IPS-18a (cell line): Measurements from ENCODE around the gene SLC6A8.
"Not testable (repeated sequence)": the region's sequence is repeated elsewhere in the genome, so short reads cannot be mapped to it uniquely, and the experiment has no call there.

Experiments
- H3K27ac ChIP-seq: one replicate; pipeline ENCODE4 v1.5.1; 2013; ENCODE audit warnings: low read length
- H3K27me3 ChIP-seq: one replicate; pipeline ENCODE4 v1.6.1; 2013; ENCODE audit warnings: mild to moderate bottlenecking, low read length; ENCODE audit not compliant: control insufficient read depth, insufficient read depth
- H3K36me3 ChIP-seq: one replicate; pipeline ENCODE4 v1.6.1; 2013; ENCODE audit warnings: low read depth, low read length; ENCODE audit not compliant: control insufficient read depth
- H3K4me1 ChIP-seq: one replicate; pipeline ENCODE4 v1.6.1; 2013; ENCODE audit warnings: low read depth, low read length; ENCODE audit not compliant: control insufficient read depth
- H3K4me3 ChIP-seq: one replicate; pipeline ENCODE4 v1.5.1; 2013; ENCODE audit warnings: low read length
- H3K9ac ChIP-seq: one replicate; pipeline ENCODE4 v1.6.1; 2013; ENCODE audit warnings: mild to moderate bottlenecking, low read length, moderate library complexity
- H3K9me3 ChIP-seq: one replicate; pipeline ENCODE4 v1.6.1; 2013; ENCODE audit warnings: low read depth, low read length; ENCODE audit not compliant: control insufficient read depth

Gene SLC6A8

GRCh38 chrX:153692611-153693156 lies 5.0 kb downstream of the SLC6A8 start:
- H3K9ac ChIP-seq: no peak overlapping the region
- no peaks in the 10 kb centered on the region for H3K4me1 ChIP-seq
- no peak overlapping the region for H3K27ac ChIP-seq
- H3K9me3 ChIP-seq: no peaks in the 10 kb centered on the region
- H3K36me3 ChIP-seq: no peaks in the 10 kb centered on the region
- H3K27me3 ChIP-seq: no peaks in the 10 kb centered on the region
- H3K4me3 ChIP-seq: no peak overlapping the region

GRCh38 chrX:153693216-153694086 lies 5.7 kb downstream of the SLC6A8 start:
- no peak overlapping the region for H3K27ac ChIP-seq
- H3K4me3 ChIP-seq: no peak overlapping the region
- no peaks in the 10 kb centered on the region for H3K27me3 ChIP-seq
- H3K4me1 ChIP-seq: no peaks in the 10 kb centered on the region
- no peaks in the 10 kb centered on the region for H3K9me3 ChIP-seq
- H3K36me3 ChIP-seq: no peaks in the 10 kb centered on the region
- H3K9ac ChIP-seq: no peak overlapping the region

GRCh38 chrX:153694256-153694655 lies 6.5 kb downstream of the SLC6A8 start:
- not testable (repeated sequence) for H3K27ac ChIP-seq, H3K27me3 ChIP-seq, H3K9me3 ChIP-seq, H3K4me3 ChIP-seq, H3K36me3 ChIP-seq, H3K4me1 ChIP-seq, H3K9ac ChIP-seq

- no peak overlapping the region for H3K4me3 ChIP-seq
- H3K36me3 ChIP-seq: no peaks in the 10 kb centered on the region
- no peak overlapping the region for H3K9ac ChIP-seq
- H3K4me1 ChIP-seq: no peaks in the 10 kb centered on the region
- no peaks in the 10 kb centered on the region for H3K9me3 ChIP-seq
- no peaks in the 10 kb centered on the region for H3K27me3 ChIP-seq
- H3K27ac ChIP-seq: no peak overlapping the region
These were observed 7.1 kb downstream of the SLC6A8 start for GRCh38 chrX:153694687-153695270.

GRCh38 chrX:153696100-153696499 lies 8.4 kb downstream of the SLC6A8 start:
- H3K27ac ChIP-seq: no peak overlapping the region
- peaks cover 2% of the 10 kb centered on the region for H3K36me3 ChIP-seq
- H3K4me3 ChIP-seq: no peak overlapping the region
- H3K9ac ChIP-seq: no peak overlapping the region
- no peaks in the 10 kb centered on the region for H3K9me3 ChIP-seq
- H3K27me3 ChIP-seq: no peaks in the 10 kb centered on the region
- H3K4me1 ChIP-seq: no peaks in the 10 kb centered on the region

- H3K36me3 ChIP-seq, H3K27ac ChIP-seq, H3K4me1 ChIP-seq: not testable (repeated sequence)
These were observed 8.8 kb downstream of the SLC6A8 start for GRCh38 chrX:153696538-153696937.

GRCh38 chrX:153696986-153697722 lies 9.4 kb downstream of the SLC6A8 start:
- not testable (repeated sequence) for H3K27ac ChIP-seq, H3K9ac ChIP-seq, H3K4me3 ChIP-seq, H3K4me1 ChIP-seq, H3K27me3 ChIP-seq, H3K9me3 ChIP-seq, H3K36me3 ChIP-seq

More at GRCh38 chrX:153696538-153696937, 8.8 kb downstream of the SLC6A8 start:
- H3K27me3 ChIP-seq, H3K9me3 ChIP-seq, H3K4me3 ChIP-seq, H3K9ac ChIP-seq: not testable (repeated sequence)

GRCh38 chrX:153697924-153698865 lies 10.5 kb downstream of the SLC6A8 start:
- H3K9ac ChIP-seq: no peak overlapping the region
- no peak overlapping the region for H3K27ac ChIP-seq
- peaks cover 5% of the 10 kb centered on the region for H3K36me3 ChIP-seq
- H3K4me3 ChIP-seq: no peak overlapping the region
- H3K4me1 ChIP-seq: no peaks in the 10 kb centered on the region
- no peaks in the 10 kb centered on the region for H3K9me3 ChIP-seq
- no peaks in the 10 kb centered on the region for H3K27me3 ChIP-seq

GRCh38 chrX:153699210-153699783 lies 11.6 kb downstream of the SLC6A8 start:
- not testable (repeated sequence) for H3K9me3 ChIP-seq, H3K27me3 ChIP-seq, H3K27ac ChIP-seq, H3K4me1 ChIP-seq, H3K36me3 ChIP-seq, H3K4me3 ChIP-seq, H3K9ac ChIP-seq

- not testable (repeated sequence) for H3K9me3 ChIP-seq, H3K27ac ChIP-seq, H3K27me3 ChIP-seq, H3K36me3 ChIP-seq, H3K4me1 ChIP-seq, H3K9ac ChIP-seq, H3K4me3 ChIP-seq
These were observed 12.2 kb downstream of the SLC6A8 start for GRCh38 chrX:153699784-153700371.
